SW480 (cell line): Measurements from ENCODE around the gene PYGB.
A peak's percentile ranks its signal among the peaks of the same experiment; 100 is the strongest.

Experiments used
- DNase-seq: peaks from one replicate; pipeline ENCODE4 v3.0.0-alpha.2; 2016; ENCODE audit warnings: low spot score

Gene PYGB

GRCh38 chr20:25271486-25272222 lies 23.8 kb downstream of the PYGB start:
- no peak for DNase-seq

GRCh38 chr20:25272223-25273000 lies 24.5 kb downstream of the PYGB start:
- no peak for DNase-seq

- no peak for DNase-seq
Measured at GRCh38 chr20:25273046-25273445, 25.2 kb downstream of the PYGB start.

GRCh38 chr20:25273541-25274358 lies 25.9 kb downstream of the PYGB start:
- no peak for DNase-seq

- DNase-seq: no peak
Measured at GRCh38 chr20:25274481-25274880, 26.6 kb downstream of the PYGB start.

- no peak for DNase-seq
Measured at GRCh38 chr20:25274891-25275812, 27.3 kb downstream of the PYGB start.

- DNase-seq: no peak
Measured at GRCh38 chr20:25275813-25276532, 28.1 kb downstream of the PYGB start.

- no peak for DNase-seq
Measured at GRCh38 chr20:25276533-25277050, 28.7 kb downstream of the PYGB start.

- DNase-seq: no peak
Measured at GRCh38 chr20:25277051-25277801, 29.3 kb downstream of the PYGB start.

- no peak for DNase-seq
Measured at GRCh38 chr20:25277941-25278521, 30.1 kb downstream of the PYGB start.

GRCh38 chr20:25278636-25279361 lies 30.9 kb downstream of the PYGB start:
- DNase-seq: no peak

GRCh38 chr20:25279403-25279802 lies 31.5 kb downstream of the PYGB start:
- no peak for DNase-seq

- no peak for DNase-seq
Measured at GRCh38 chr20:25280051-25280573, 32.2 kb downstream of the PYGB start.

- DNase-seq: no peak
Measured at GRCh38 chr20:25280574-25281535, 33.0 kb downstream of the PYGB start.

GRCh38 chr20:25281541-25281991 lies 33.7 kb downstream of the PYGB start:
- DNase-seq: peak; percentile 46

GRCh38 chr20:25282034-25282781 lies 34.3 kb downstream of the PYGB start:
- DNase-seq: no peak
